GM18517 (cell line): ENCODE results near the gene POU2F2.
"Not testable (repeated sequence)": the region's sequence is repeated elsewhere in the genome, so short reads cannot be mapped to it uniquely, and the experiment has no call there.

Source experiments
- ATAC-seq: cut with Tn5 transposase; IDR thresholded peaks from one replicate; pipeline ENCODE4 v1.9.1; 2021; ENCODE audit warnings: mild to moderate bottlenecking, moderate library complexity; ENCODE audit not compliant: unreplicated experiment

Gene POU2F2

DNA sequence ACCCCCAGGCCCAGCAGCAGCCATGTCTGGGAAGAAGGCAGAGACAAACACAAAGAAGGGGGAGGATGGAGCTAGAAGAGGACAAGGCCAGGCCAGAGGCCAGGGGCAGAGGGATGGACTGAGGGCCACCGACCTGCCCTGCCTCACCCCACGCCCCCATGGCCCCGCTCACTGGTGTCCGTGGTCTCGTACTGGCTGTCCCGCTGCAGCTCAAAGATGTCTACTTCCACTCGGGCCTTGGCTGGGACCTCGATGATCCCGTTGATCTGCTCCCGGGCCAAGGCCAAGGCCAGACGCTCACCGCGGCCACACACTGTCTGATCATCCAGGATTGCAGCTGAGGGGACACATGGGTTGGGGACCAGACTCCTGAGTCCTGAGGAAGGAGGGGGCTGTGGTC, 67.2 kb downstream of the POU2F2 start:
- no peak for ATAC-seq

DNA sequence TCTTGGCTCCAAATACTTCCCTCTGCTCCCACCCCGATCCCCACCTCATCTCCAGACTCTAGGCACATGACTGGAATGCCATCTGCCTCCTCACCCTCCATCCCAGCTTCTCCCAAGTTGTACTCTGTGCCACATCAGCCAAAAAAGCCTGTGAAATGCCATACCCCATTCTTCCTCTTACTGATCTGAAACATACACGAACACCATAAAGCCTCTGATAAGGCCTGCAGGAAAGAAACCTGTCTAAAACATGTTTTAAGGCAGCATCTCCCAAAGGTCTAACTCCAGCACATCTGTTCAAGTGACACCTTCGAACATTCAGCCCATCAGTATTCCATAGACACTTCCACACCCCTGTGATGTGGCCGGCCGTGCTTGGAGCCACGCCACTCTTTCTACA, 67.8 kb downstream of the POU2F2 start:
- ATAC-seq, result no peak

DNA sequence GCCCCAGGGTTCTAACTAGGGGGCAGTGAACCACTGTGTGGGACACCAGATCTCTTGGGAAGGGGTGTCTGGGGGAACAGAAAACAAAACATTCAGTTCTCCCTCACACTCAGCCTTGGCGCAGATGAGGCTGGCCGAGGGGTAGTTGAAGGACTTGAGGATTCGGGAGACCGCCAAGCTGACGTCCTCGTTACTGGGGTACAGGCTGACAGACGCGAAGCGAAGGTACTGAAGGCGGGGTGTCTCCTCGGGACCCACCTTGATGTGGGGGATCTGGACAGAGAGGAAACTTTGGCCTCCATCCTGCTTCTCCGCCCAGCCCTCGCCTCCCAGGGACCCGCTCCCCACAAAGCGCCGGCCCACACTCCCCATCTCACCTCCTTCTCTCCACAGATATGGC, 69.9 kb downstream of the POU2F2 start:
- ATAC-seq, result no peak

DNA sequence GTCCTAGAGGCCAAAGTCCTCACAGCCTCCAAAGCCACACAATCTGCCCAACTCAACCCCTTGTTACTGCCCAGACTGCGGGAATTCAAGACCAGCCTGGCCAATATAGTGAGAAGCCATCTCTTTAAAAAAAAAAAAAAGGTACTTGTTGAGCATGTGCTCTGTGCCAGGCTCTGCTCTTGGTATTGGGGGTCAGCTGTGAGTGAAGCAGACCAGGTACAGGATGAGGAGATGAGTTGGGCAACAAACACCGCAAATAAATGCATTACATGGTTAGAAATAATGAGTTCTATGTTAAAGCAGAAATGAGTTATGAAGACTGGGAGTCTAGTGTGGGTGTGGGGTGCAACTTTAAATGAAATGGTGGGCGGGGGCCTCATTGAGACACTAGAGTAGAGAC, 72.1 kb downstream of the POU2F2 start:
- ATAC-seq, result no peak

DNA sequence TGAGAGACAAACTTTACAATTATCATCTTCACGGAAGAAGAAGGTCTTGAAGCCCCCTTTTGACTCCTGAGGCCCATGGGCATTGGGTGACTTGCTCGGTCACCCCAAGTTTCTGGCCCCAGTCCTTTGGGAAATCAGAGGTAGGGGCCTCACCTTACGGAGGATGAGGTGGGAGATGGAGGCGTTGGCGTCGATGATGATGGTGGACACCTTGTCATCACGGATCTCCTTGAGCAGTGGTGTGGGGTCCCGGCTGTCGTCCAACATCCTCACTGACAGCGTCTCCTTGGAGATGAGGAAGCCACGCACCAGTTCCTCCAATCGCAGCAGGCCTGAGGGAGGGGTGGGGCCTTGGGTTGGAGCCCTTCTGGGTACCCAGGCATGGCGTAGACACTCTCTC, 73.0 kb downstream of the POU2F2 start:
- ATAC-seq, result no peak

DNA sequence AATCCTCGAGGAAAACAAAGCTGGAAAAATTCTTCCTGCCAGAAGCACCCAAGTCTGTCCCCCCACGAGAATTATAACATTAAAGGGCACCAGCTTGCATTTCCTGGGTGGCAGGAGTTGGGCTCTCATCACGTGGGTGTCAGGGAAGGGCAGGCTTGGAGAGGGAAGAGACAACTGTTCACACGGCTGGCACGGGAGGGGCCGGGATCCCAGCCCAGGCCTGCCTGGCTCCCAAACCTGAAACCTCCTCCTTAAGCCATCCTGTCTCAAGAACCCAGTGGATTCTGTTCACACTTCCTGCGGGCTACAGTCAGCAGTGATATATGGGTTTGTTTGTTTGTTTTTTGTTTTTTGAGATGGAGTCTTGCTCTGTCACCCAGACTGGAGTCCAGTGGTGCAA, 74.4 kb downstream of the POU2F2 start:
- no peak for ATAC-seq

DNA sequence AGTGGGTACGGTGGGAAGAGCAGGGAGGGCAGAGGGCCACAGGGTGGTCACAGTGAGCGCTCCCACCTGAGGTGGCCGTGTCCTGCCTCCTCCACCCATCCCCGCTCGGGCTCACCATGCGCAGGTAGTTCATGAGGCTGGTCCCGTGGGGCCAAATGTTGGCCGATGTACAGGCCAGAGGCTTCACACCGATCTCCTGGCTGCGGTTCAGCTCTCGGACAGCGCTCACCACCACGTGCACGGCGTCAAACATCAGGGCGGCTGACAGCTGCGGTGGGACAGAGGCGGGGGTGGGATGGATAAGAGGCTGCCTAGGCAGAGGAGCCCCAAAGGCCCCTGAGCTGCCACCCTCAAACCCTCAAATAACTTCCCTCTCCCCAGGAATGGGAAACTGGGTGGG, 78.0 kb downstream of the POU2F2 start:
- ATAC-seq, result no peak

DNA sequence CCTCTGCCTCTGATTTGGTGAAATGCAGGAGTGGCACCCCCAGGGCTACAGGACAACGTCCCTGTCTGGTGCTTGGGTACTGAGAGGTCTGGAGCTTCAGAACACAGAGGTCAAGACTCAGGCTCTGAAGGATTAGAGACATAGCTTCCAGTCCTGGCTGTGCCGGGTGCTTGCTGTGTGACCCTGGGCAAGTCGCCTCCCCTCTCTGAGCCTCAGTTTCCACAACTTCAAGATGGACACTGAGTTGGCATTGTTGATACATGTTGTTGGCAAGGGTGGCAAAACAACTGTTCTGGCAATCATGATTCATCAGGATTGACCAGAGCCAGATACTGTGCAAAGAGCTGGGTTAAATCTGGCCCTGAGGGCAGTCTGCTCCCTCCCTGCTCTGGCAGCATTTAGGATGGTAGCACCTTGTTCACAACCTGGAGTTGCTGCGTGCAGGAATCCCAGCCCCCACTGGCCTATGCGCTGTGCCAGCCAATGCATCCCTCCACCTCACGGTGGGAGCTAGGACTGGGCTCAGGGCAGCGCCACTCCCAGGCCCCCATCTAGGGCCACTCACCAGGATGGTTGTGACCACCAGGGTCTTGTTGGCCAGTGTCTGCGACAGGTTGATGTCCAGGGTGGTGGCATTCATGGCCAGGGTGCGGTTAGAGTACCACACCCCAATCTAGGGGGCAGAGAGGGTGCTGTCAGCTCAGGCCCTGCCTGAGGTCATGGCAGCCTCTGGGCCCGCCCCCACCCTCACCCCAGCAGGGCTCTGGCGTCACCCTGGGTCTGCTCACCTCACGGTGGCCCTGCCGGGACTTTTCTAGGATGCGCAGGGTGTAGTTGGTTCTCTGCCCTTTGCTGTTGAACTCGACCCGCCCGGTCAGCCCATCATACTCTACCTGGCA, 79.0 kb downstream of the POU2F2 start:
- no peak for ATAC-seq

DNA sequence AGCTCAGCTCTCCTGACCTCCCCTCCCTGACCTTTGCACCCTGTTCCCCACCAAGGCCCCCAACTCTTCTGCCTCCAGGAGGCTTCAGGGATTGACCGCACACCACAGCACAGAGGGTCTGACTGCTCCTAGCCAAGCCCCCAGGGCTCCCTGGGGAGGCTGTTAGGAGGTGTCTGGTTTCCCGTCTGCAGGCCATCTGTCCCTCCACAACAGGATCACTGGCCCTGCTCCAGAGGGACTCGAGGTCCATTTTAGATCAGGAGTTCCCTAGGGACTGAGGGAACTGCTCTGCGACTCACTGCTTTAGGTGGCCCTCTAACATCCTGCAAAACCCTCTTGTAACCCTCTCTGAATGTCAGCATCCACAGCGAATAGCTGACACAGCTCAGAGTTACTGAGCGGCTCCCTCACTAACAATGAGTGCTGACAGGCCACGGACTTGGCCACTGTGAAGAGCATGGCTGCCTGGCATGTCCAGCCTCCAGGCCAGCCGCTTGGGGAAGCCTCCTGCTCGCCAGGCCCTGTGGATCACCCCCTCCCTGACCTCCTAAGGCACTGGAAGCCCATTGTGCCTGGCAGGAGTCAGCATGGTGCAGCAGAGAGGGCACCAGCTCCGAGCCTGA, 79.9 kb downstream of the POU2F2 start:
- ATAC-seq, result no peak

DNA sequence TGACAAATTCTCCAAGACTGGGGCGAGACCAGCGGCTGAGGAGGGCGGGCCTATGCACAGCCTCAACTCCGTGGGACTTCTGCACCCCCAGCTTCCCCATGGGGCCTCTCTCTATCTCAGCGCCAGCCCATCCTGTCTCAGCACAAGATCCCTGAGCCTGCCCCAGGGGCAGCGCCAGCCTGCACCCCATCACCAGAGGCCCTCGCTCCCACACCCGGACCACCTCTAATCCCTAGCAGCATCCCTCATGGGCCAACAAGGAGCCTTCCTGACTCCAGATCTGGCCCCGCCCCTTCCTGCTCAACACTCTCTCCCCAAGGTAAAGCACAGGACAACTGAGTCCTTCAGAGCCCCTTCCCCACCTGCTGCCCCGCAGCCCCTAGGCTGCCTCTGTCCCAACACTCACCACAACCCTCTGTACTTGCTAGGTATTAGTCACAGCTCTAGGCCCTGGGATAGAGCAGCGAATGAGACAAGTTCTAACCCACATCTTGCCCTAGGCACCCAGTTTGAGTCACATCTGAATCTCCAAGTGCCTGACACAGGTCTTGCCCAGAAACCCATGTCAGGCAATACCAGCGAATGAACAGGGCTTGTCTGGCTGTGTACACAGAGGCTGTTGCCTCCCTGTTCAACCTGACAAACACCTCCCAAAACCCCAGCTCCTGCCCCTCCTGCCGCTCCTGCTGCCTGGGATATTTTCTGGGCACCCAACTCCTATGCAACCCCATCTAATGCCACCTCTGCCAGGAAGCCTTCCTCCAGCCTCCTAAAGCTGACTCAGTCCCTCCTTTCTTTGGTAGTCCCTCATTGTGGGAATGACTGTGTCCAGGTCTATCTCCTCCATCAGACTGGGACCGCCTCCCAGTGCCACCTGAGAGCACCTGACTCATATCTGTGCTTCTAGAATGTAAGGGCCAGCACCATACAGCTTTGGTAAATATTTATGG, 80.8 kb downstream of the POU2F2 start:
- no peak for ATAC-seq

DNA sequence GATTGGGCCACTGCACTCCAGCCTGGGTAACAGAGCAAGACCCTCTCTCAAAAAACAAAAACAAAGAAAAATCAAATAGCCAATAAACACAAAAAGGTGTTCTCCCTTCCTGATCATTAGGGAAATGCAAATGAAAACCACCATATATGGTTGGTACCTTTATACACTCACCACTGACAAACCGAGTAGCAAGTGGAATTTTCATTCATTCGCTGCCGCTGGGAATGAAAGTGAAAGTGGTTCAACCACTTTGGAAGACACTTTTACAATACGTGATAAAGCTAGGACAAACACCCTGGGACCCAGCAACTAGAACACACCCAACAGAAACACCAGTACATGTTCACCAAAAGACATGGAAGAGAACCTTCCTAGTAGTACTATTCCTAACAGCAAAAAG, 83.3 kb downstream of the POU2F2 start:
- no peak for ATAC-seq

DNA sequence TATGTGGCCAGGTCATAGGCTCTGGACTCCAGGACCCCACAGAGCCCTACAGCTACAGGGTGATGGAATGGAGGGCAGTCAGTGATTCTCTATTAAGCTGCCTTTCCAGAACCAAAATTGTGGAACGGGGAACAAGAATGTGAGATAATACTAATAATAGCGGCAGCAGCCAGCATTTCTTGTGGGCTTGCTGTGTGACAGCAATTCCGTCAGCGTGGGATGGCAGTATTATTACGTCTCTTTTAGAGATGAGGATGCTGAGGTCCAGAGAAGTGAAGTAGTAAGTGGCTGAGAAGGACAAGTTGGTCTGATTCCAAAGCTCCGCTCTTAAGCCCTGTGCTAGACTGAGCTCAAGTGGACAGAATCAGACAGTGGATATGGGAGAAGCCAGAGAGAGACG, 86.7 kb downstream of the POU2F2 start:
- no peak for ATAC-seq

DNA sequence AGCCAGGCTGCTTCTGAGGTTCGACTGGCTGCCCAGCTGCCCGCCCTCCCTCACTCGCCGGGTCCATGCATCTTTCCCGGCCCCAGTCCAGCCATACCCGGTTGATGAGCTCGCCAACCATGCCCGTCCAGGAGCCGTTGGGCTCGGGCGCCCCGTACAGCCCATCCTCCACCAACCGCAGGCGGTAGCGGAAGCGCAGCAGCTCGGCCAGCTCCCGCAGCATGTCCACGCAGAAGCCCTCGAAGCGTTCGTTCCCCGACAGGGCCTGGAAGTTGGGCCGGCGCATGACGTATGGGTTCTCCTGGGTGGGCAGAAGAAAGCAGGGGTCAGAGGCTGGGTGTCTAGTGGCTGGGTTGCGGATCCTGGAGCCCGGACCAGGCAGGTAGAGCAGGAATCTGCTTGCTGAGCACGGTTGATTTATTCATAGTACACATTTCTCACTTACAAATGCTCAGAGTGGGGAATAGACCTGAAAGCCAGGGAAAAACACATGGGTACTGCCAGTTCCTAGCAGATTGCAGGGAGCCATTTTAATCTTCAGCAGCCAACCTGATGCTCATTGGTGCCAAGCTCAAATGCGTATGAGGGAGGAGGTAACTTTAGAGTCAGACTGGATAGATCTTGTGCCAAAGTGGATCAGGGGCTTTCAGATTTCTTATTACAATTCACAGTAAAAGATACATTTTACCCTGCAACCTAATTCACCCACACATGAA, 89.6 kb downstream of the POU2F2 start:
- ATAC-seq, result no peak

DNA sequence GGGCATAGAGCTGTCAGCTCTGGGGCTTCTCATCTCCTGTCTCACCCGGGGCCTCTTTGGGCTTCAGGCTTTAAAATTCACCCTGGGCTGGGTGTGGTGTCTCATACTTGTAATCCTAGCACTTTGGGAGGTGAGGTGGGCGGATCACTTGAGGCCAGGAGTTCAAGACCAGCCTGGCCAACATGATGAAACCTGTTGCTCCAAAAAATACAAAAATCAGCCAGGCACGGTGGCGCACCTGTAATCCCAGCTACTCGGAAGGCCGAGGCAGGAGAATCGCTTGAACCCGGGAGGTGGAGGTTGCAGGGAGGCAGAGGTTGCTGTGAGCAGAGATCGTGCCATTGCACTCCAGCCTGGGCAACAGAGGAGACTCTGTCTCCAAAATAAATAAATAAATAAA, 91.8 kb downstream of the POU2F2 start:
- ATAC-seq, result not testable (repeated sequence)

DNA sequence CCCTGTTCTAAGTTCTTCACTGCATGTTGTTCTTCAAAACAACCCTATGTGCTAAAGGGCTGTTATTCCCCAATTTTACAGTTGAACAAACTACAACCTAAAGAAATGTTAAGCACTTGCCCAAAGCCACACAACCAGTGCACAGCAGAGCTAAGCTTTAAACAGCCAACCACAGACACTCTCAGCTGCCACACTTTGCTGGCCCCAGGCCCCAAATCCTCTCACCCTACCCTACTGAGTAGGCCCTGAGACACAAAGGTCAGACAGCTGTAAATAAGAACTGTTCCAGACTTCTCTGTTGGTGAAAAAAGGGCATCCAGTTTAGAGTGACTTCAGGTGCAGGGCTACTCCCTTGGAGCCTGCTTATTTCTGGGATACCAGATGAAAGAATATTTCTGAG, 92.2 kb downstream of the POU2F2 start:
- no peak for ATAC-seq

DNA sequence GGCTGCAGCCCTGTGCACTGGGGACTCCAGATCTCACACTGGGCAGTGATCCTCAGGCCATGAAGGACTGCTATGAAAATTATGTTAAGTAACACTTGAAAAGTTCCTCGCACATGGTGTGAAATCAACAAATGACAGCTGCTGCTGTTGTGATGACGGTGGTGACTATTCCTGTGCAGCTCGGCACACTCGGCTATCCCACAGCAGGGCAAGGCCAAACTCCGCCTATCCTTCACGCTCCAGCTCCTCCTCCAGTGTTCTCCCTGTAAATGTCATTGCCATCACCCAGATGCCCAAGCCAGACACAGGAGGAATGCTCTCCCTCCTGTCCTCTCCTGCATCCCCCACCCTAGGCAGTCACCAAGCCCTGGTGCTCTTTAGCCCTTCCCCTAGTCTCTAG, 93.6 kb downstream of the POU2F2 start:
- ATAC-seq, result no peak

DNA sequence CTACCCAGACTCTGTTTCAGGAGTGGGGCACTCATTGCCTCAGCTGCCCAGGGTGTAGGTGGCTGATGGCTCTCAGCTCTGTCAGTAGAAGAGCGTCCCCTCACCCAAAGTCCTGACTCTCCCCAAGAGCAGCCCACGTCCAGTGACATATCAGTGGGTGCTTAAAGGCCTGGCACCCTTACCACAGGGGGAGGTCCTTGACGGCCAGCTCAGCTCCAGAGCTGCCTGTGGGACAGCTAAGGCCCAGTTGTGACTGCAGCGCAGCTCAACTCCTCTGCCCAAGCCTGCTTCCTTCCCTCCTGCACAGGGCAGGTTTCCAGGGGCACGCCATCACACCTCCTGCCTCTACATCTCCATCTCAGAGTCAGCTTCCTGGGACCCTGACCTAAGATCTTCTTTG, 94.6 kb downstream of the POU2F2 start:
- no peak for ATAC-seq
